ENCODE data around the gene MEN1.

MEN1 gene

GRCh38 chr11:64759722-64760719 is 50.3 kb downstream of the MEN1 start, which contains the start of gene PYGM:
TSS of gene PYGM (minus strand) at chr11:64759974. CDS start at chr11:64759898, 76 bp downstream.
- TF ChIP-seq EZH2phosphoT487 (IDR thresholded peaks at IDR 0.05; ENCODE audit: low read length) (no peak), EZH2 (optimal IDR thresholded peaks at IDR 0.05; ENCODE audit: low read depth, low read length) (no peak), CTCF (IDR thresholded peaks at IDR 0.05; ENCODE audit: low read length) (no peak)
- no peaks in the 10 kb centered on the region for H3K27me3 ChIP-seq (replicated peaks; ENCODE audit: insufficient read depth, low read length)
- H3K4me1 ChIP-seq (ENCODE audit: low read length), result no peaks in the 10 kb centered on the region
- H3K79me2 ChIP-seq (ENCODE audit: low read length), result no peaks in the 10 kb centered on the region
- no peak within 1 kb of the TSS for H3K9ac ChIP-seq (ENCODE audit: low read length)
- peaks cover 8% of the 10 kb centered on the region for H4K20me1 ChIP-seq (ENCODE audit: insufficient read depth, low read length)
- H3K4me3 ChIP-seq (ENCODE audit: low read length), result no peak within 1 kb of the TSS
- no peak within 1 kb of the TSS for H3K27ac ChIP-seq (ENCODE audit: low read length)
- H3K9me2 ChIP-seq (replicated peaks; ENCODE audit: insufficient read depth, low read length), result no peaks in the 10 kb centered on the region
- no peak for DNase-seq
- H3F3A ChIP-seq (ENCODE audit: insufficient read depth, low read length), result peaks cover 35% of the 10 kb centered on the region
- no peaks in the 10 kb centered on the region for H3K9me3 ChIP-seq (replicated peaks; ENCODE audit: insufficient read depth, low read length)
- no peak within 1 kb of the TSS for H3K4me2 ChIP-seq (ENCODE audit: low read depth, low read length)
- peaks cover 3% of the 10 kb centered on the region; the same call in 1 of the 2 replicates for H3K36me3 ChIP-seq (replicated peaks; ENCODE audit: insufficient read depth, low read length)
- no peak within 1 kb of the TSS for H2AFZ ChIP-seq (ENCODE audit: low read length)

DNA sequence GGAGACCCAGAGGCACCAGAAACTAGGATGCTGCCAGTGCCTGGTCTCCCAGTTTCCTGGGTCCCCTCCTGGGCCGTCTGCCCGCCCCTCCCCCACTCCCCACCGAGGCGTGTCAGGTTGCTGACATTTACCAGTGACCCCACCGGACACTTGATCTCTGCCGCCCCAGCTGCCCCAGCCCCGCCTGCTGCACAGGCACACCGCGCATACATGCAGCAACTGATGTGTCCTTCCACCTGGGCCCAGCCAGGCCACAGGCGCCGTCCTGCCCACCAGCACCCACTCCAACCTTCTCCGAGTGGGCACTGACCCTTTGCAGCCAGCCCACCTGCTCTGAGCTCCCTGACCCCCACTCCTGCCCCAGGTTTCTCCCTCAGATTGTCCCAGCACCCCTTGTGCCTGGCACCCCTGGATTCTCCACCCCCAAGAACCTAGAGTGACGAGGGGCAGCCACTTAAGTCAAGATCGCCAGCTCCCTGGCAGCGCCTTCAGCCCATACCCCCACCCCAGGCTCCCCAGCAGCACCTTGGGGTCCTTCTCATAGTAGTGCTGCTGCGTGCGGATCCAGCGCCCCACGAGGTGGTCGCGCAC is 51.1 kb downstream of the MEN1 start:
- no peak overlapping the region for H3K9ac ChIP-seq (ENCODE audit: low read length)
- H3K27ac ChIP-seq (ENCODE audit: low read length), result no peak overlapping the region
- no peak overlapping the region for H3K4me2 ChIP-seq (ENCODE audit: low read depth, low read length)
- no peaks in the 10 kb centered on the region for H3K27me3 ChIP-seq (replicated peaks; ENCODE audit: insufficient read depth, low read length)
- H3K9me2 ChIP-seq (replicated peaks; ENCODE audit: insufficient read depth, low read length), result no peaks in the 10 kb centered on the region
- no peaks in the 10 kb centered on the region for H3K4me1 ChIP-seq (ENCODE audit: low read length)
- no peak overlapping the region for H3K4me3 ChIP-seq (ENCODE audit: low read length)
- H3K36me3 ChIP-seq (replicated peaks; ENCODE audit: insufficient read depth, low read length), result peaks cover 3% of the 10 kb centered on the region; the same call in 1 of the 2 replicates
- peaks cover 8% of the 10 kb centered on the region for H4K20me1 ChIP-seq (ENCODE audit: insufficient read depth, low read length)
- H2AFZ ChIP-seq (ENCODE audit: low read length), result no peak overlapping the region
- peaks cover 32% of the 10 kb centered on the region for H3F3A ChIP-seq (ENCODE audit: insufficient read depth, low read length)
- H3K9me3 ChIP-seq (replicated peaks; ENCODE audit: insufficient read depth, low read length), result no peaks in the 10 kb centered on the region
- no peaks in the 10 kb centered on the region for H3K79me2 ChIP-seq (ENCODE audit: low read length)
- TF ChIP-seq CTCF (IDR thresholded peaks at IDR 0.05; ENCODE audit: low read length) (no peak), EZH2phosphoT487 (IDR thresholded peaks at IDR 0.05; ENCODE audit: low read length) (no peak), EZH2 (optimal IDR thresholded peaks at IDR 0.05; ENCODE audit: low read depth, low read length) (no peak)
- DNase-seq, result no peak

DNA sequence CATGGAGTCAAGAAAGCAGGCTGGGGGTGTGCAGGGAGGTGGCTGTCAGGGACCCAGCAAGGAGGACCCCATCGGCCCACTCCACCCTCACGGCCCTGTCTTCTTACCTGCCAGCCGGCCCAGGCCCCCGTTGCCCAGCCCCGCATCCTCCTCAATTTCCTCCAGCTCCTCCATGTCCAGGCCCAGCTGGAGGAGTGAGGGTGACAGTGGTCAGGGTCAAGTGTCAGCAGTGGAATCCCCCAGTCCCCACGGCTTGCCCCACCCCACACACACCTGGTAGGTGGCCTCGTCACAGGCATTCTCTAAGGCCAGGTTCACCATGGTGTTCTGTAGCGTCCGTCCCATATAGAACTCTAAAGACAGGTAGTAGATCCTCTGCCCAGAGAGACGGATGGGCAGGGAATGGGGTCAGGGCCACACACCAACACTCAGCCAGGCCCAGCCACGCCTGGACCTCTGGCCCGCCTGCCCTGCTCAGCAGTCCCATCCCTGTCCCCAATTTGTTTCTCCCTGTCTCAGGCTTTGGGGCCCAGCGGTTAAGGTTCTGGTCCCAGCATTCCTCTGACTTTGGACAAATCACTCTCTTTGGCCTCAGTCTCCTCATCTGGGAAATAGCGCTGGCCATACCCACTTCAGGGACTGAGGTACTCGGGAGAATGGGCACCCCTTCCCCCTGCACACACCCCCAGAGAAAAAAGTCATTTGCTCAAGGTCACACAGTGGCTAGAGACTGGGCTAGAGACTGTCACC is 51.8 kb downstream of the MEN1 start:
- Histone ChIP-seq H3K79me2 (ENCODE audit: low read length) (no peaks in the 10 kb centered on the region), H3K4me1 (ENCODE audit: low read length) (no peaks in the 10 kb centered on the region), H3K4me2 (ENCODE audit: low read depth, low read length) (no peak overlapping the region), H3K9me2 (replicated peaks; ENCODE audit: insufficient read depth, low read length) (no peaks in the 10 kb centered on the region), H3K9me3 (replicated peaks; ENCODE audit: insufficient read depth, low read length) (no peaks in the 10 kb centered on the region), H4K20me1 (ENCODE audit: insufficient read depth, low read length) (peaks cover 8% of the 10 kb centered on the region; the same call in 1 of the 2 replicates), H3F3A (ENCODE audit: insufficient read depth, low read length) (peaks cover 25% of the 10 kb centered on the region), H3K36me3 (replicated peaks; ENCODE audit: insufficient read depth, low read length) (peaks cover 2% of the 10 kb centered on the region; the same call in 1 of the 2 replicates), H3K27me3 (replicated peaks; ENCODE audit: insufficient read depth, low read length) (no peaks in the 10 kb centered on the region), H3K4me3 (ENCODE audit: low read length) (no peak overlapping the region), H2AFZ (ENCODE audit: low read length) (no peak overlapping the region), H3K9ac (ENCODE audit: low read length) (no peak overlapping the region), H3K27ac (ENCODE audit: low read length) (no peak overlapping the region)
- no peak for DNase-seq
- no peak for TF ChIP-seq EZH2 (optimal IDR thresholded peaks at IDR 0.05; ENCODE audit: low read depth, low read length)
- TF ChIP-seq CTCF (IDR thresholded peaks at IDR 0.05; ENCODE audit: low read length), result no peak
- TF ChIP-seq EZH2phosphoT487 (IDR thresholded peaks at IDR 0.05; ENCODE audit: low read length), result no peak
